Measurements from ENCODE around the gene UBE3A.

Gene UBE3A

DNA sequence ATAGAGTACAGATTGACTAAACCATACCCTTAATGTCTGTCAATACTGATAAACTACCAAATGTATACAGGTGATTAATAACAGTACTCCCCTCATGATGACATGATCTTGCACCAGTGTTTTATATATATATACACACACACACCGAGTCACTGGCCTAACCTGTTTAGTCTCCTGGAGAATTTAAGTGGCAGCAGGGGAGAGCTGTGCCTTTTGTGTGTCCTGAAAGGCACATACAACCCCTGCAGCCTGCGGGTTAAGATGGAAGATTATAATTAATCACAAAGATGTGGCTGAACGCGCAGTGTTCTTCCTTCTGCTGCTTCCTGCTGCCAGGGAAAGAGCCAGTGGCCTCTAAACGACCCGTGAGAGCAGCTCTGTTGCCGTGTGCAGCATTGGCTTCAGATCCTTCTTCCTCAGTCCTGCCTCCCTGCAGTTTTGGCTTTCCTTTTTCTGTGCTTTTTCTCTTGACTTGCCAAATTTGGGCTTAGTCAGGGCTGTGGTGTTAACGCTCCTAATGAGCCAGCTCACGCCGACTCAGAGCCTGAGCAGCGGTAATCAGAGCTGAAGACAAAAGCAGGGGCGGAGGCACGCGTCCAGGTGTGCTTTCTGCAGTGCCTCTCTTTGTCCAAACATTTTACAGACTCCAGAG, 42.5 kb upstream of the UBE3A start:
- Histone ChIP-seq H3K79me2 (ENCODE audit: insufficient read depth, low read length) (no peaks in the 10 kb centered on the region), H3F3A (ENCODE audit: insufficient read depth, low read length) (no peaks in the 10 kb centered on the region), H3K27me3 (ENCODE audit: insufficient read depth, low read length) (no peaks in the 10 kb centered on the region), H3K9me2 (ENCODE audit: low read depth, low read length) (no peaks in the 10 kb centered on the region), H3K9me3 (ENCODE audit: low read length) (no peaks in the 10 kb centered on the region), H3K4me1 (ENCODE audit: insufficient read depth, low read length, severe bottlenecking) (no peaks in the 10 kb centered on the region), H3K36me3 (ENCODE audit: insufficient read depth, low read length) (no peaks in the 10 kb centered on the region), H3K4me2 (ENCODE audit: low read length) (no peak overlapping the region), H3K9ac (ENCODE audit: low read length) (no peak overlapping the region), H3K4me3 (ENCODE audit: low read depth, low read length, poor library complexity, severe bottlenecking) (no peak overlapping the region), H4K20me1 (ENCODE audit: insufficient read depth, low read length) (no peaks in the 10 kb centered on the region), H3K27ac (ENCODE audit: low read depth, low read length, poor library complexity, severe bottlenecking) (no peak overlapping the region), H2AFZ (ENCODE audit: low read length) (no peak overlapping the region)
- no peak for TF ChIP-seq EZH2 (IDR thresholded peaks at IDR 0.05; ENCODE audit: borderline replicate concordance, low read length)
- TF ChIP-seq, protein P1, sequence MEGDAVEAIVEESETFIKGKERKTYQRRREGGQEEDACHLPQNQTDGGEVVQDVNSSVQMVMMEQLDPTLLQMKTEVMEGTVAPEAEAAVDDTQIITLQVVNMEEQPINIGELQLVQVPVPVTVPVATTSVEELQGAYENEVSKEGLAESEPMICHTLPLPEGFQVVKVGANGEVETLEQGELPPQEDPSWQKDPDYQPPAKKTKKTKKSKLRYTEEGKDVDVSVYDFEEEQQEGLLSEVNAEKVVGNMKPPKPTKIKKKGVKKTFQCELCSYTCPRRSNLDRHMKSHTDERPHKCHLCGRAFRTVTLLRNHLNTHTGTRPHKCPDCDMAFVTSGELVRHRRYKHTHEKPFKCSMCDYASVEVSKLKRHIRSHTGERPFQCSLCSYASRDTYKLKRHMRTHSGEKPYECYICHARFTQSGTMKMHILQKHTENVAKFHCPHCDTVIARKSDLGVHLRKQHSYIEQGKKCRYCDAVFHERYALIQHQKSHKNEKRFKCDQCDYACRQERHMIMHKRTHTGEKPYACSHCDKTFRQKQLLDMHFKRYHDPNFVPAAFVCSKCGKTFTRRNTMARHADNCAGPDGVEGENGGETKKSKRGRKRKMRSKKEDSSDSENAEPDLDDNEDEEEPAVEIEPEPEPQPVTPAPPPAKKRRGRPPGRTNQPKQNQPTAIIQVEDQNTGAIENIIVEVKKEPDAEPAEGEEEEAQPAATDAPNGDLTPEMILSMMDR (IDR thresholded peaks at IDR 0.05; ENCODE audit: low read length): no peak

DNA sequence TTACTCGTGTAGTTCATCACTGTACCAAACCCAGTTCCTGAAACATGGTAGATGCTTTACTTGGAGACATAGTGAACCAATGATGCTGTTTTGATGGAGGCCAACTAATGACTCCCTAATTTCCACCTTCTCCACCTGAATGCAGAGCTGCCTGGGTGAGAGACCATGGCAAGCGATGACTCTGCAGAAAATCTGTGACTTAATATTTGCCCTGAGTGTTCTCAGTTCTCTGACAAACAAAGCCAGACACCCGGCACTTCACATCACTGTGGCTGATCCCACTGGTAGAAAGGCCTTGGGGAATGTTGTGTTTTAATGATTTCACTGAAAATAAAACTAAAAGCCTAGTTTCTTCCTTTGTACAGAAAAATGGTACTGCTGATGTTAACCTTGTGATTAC, 39.5 kb upstream of the UBE3A start:
- no peak overlapping the region for H3K27ac ChIP-seq (ENCODE audit: low read depth, low read length, poor library complexity, severe bottlenecking)
- H3K9ac ChIP-seq (ENCODE audit: low read length): no peak overlapping the region
- no peaks in the 10 kb centered on the region for H3F3A ChIP-seq (ENCODE audit: insufficient read depth, low read length)
- H3K4me1 ChIP-seq (ENCODE audit: insufficient read depth, low read length, severe bottlenecking): no peaks in the 10 kb centered on the region
- no peak overlapping the region for H3K4me2 ChIP-seq (ENCODE audit: low read length)
- H3K9me2 ChIP-seq (ENCODE audit: low read depth, low read length): no peaks in the 10 kb centered on the region
- TF ChIP-seq EZH2 (IDR thresholded peaks at IDR 0.05; ENCODE audit: borderline replicate concordance, low read length): no peak
- TF ChIP-seq, protein P1 (IDR thresholded peaks at IDR 0.05; ENCODE audit: low read length): no peak
- H4K20me1 ChIP-seq (ENCODE audit: insufficient read depth, low read length): no peaks in the 10 kb centered on the region
- H3K36me3 ChIP-seq (ENCODE audit: insufficient read depth, low read length): no peaks in the 10 kb centered on the region
- no peaks in the 10 kb centered on the region for H3K27me3 ChIP-seq (ENCODE audit: insufficient read depth, low read length)
- no peak overlapping the region for H3K4me3 ChIP-seq (ENCODE audit: low read depth, low read length, poor library complexity, severe bottlenecking)
- H3K9me3 ChIP-seq (ENCODE audit: low read length): no peaks in the 10 kb centered on the region
- H3K79me2 ChIP-seq (ENCODE audit: insufficient read depth, low read length): no peaks in the 10 kb centered on the region
- H2AFZ ChIP-seq (ENCODE audit: low read length): no peak overlapping the region

DNA sequence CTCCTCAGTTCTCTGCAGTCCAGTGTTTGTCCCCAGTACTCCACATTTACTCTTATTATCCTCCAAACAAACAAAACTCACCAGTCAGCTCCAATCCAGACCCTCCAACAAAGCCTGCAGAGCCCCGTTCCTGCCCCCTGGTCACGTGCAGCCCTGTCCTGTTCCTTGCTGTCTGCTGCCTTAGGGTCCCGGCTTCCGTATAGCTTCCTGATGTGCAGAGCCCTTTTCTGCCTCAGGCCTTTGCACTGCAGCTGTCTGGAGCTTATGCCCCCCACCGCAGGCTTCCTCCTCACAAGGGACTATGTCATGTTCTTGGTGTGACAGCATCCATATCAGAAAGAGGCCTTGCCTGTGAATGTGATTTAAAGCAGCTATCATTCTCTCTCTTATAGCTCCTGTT, 39.0 kb upstream of the UBE3A start:
- no peaks in the 10 kb centered on the region for H3K27me3 ChIP-seq (ENCODE audit: insufficient read depth, low read length)
- H3K9me3 ChIP-seq (ENCODE audit: low read length): no peaks in the 10 kb centered on the region
- H3F3A ChIP-seq (ENCODE audit: insufficient read depth, low read length): no peaks in the 10 kb centered on the region
- H3K9ac ChIP-seq (ENCODE audit: low read length): no peak overlapping the region
- H3K4me3 ChIP-seq (ENCODE audit: low read depth, low read length, poor library complexity, severe bottlenecking): no peak overlapping the region
- no peak overlapping the region for H3K27ac ChIP-seq (ENCODE audit: low read depth, low read length, poor library complexity, severe bottlenecking)
- no peak overlapping the region for H3K4me2 ChIP-seq (ENCODE audit: low read length)
- TF ChIP-seq, protein P1 (IDR thresholded peaks at IDR 0.05; ENCODE audit: low read length): no peak
- TF ChIP-seq EZH2 (IDR thresholded peaks at IDR 0.05; ENCODE audit: borderline replicate concordance, low read length): no peak
- H4K20me1 ChIP-seq (ENCODE audit: insufficient read depth, low read length): no peaks in the 10 kb centered on the region
- H3K36me3 ChIP-seq (ENCODE audit: insufficient read depth, low read length): no peaks in the 10 kb centered on the region
- H3K4me1 ChIP-seq (ENCODE audit: insufficient read depth, low read length, severe bottlenecking): no peaks in the 10 kb centered on the region
- no peaks in the 10 kb centered on the region for H3K79me2 ChIP-seq (ENCODE audit: insufficient read depth, low read length)
- no peaks in the 10 kb centered on the region for H3K9me2 ChIP-seq (ENCODE audit: low read depth, low read length)
- H2AFZ ChIP-seq (ENCODE audit: low read length): no peak overlapping the region
